Activated naive CD4-positive, alpha-beta T cell treated with anti-CD3 and anti-CD28 coated beads, Interleukin-2, amount 50 U/mL, for 72 hours (primary cell): ENCODE measurements around the gene GNAO1. TPM values are rescaled to one million over a fixed set of nuclear protein-coding genes. Genes with fewer than 3 reads are reported as not detected.

Experiments
- total RNA-seq, 2 donors: library from RNA; stranded (reverse); gene quantifications; one replicate each; pipeline ENCODE4 v1.2.3, GENCODE V29; 2022

GNAO1 gene
- total RNA-seq, 2 donors from 2014 or later = 0.25 to 0.37 TPM

Other genes starting within 250 kb of the GNAO1 start
- 10 to 100 TPM; 29.7 to 32.3 TPM for gene AMFR, start 234.1 kb downstream of the GNAO1 start, total RNA-seq